Measurements from ENCODE around the gene NDNF.

Gene NDNF

GRCh38 chr4:121073672-121074381 is 1.5 kb upstream of the NDNF start:
- H3K4me3 ChIP-seq (ENCODE audit: control insufficient read depth, low read depth, low read length), result no peak overlapping the region
- TF ChIP-seq CTCF (conservative IDR thresholded peaks at IDR 0.05; ENCODE audit: control insufficient read depth, insufficient read depth, low read depth, low read length), result no peak
- DNase-seq (ENCODE audit: low read depth), result no peak

DNA sequence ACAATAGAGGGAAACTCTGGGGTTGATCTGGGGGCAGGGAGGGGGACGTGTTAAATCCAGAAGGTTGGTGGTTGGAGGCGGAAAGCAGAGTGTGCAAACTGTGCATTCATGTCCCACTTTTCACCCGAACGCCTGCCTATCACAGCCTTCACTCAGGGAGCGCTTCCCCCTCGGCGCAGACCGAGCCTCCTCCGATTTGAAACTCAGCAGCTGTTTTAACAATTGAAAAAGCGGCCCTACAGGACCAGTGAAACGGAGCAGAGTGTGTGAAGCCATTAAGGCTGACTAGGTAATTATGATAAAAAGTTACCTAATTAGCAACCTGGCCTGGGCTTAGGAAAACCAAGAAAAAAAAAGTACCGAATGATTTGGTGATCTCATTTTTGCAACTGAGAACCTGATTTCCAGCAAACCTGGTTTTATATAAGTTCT is 685 bp upstream of the NDNF start:
- TF ChIP-seq CTCF (conservative IDR thresholded peaks at IDR 0.05; ENCODE audit: control insufficient read depth, insufficient read depth, low read depth, low read length), result no peak
- DNase-seq (ENCODE audit: low read depth), result no peak
- peak overlapping the region; percentile 36 for H3K4me3 ChIP-seq (ENCODE audit: control insufficient read depth, low read depth, low read length)

DNA sequence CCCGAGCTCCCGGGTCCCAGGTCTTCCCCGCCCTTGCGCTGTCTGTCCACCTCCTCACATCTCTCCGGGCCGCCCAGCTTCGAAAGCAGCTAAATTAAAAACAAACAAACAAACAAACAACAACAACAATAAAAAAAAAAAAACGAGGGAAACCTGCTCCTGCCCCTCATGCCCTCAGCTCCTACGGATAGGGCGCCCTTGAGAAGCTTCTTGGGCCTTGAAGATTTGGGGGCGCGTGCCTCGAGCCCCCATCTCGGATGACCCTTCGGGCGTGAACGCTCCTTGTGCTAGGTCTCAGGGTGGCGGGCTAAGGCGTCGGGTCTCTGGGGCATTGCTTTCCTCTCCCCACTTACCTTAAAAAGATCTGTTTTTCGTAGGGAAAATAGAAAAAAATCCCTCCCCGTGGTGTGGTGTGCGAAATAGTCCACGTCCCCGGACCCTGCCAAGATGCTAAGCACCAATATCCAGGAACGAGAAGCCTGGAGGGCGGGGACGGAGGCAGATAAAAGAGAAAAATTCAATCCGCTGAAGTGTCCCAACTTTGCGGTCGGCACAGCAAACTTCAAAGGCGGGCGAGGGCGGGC is 603 bp downstream of the NDNF start:
- DNase-seq (ENCODE audit: low read depth), result no peak
- no peak for TF ChIP-seq CTCF (conservative IDR thresholded peaks at IDR 0.05; ENCODE audit: control insufficient read depth, insufficient read depth, low read depth, low read length)
- H3K4me3 ChIP-seq (ENCODE audit: control insufficient read depth, low read depth, low read length), result peak overlapping the region; percentile 52

DNA sequence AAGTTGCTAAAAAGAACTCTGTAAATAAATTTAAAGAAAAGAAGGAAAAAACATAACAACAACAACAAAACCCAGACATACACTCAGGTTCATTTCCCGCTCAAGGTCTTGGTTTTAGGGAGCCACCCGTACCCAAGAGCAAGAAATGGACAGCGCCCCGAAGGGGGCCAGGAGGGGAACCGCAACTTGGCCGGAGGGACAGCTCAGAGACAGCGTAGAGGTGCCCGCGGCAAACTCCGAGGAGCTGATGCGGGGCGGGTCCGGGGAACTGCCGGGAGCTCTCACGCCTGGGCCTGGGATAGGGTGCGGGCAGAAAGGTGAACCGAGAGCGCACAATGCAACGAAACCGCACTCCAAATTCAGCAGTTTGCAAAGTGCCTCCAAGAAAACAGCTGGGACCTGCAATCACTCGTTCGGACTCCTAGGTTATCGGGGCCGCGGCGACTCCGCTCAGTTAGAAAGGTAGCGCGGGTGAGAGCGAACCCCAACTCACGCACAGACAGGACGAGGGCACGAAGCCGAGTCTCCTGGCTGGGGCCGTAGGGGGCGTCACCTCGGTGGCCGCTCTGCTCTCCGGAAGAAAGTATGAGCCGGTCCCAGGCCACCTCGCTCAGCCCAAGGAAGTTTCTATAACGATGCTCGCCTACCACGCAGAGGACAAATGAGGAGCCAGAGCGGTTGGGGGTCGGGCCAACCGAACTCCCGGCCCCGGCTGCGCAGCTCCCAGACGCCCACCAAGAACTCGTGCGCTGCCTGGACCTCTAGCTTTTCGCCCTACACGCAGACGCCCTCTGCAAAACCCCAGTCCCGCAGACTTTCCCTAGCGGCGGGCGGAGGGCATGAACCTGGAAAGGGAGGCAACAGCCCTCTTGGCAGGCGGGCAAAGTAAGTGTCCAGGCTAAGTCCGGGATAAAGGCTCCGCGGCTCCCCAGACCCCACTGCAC is 1.4 kb downstream of the NDNF start:
- peak; percentile 47 for DNase-seq (ENCODE audit: low read depth)
- H3K4me3 ChIP-seq (ENCODE audit: control insufficient read depth, low read depth, low read length), result peak overlapping the region; percentile 52
- peak; percentile 40 for TF ChIP-seq CTCF (conservative IDR thresholded peaks at IDR 0.05; ENCODE audit: control insufficient read depth, insufficient read depth, low read depth, low read length)

DNA sequence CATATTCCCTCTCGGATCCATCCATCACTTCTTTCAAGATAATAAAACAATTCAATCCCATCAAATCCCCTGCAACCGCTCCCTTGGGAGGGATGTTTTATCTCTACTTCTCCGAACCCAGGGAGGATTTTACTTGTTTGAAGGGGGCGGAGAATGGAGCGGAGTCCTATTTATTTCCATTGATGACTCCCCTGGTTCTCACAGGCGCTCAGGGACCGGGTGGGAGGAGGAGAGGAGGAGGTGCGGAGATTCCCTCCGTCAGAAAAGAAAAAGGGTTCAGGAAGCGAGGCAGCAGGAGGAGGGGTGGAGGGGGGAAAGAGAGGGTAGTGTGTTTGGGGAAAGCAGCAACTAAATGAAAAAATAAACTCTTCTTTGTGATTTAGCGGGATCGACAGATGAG is 2.1 kb downstream of the NDNF start:
- TF ChIP-seq CTCF (conservative IDR thresholded peaks at IDR 0.05; ENCODE audit: control insufficient read depth, insufficient read depth, low read depth, low read length), result no peak
- DNase-seq (ENCODE audit: low read depth), result no peak
- no peak overlapping the region for H3K4me3 ChIP-seq (ENCODE audit: control insufficient read depth, low read depth, low read length)

DNA sequence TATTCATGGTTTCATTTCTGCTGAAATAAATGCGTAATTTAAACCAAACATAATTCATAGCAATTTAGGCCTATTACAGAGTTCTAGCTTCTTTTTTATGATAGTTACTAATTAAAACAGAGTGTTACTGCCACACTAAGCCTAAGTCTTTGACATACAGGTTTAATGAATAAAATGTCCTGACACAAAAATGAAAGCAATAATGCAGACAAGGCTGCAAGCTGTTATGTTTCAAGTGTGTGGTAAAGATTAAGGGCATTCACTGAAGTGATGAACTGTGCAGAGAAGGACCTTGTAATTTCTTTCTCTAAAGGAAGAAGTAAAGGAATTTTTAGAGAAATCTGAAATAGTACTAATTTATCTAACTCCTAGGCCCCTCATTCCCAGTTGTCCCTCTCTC is 2.9 kb downstream of the NDNF start:
- H3K4me3 ChIP-seq (ENCODE audit: control insufficient read depth, low read depth, low read length), result no peak overlapping the region
- no peak for TF ChIP-seq CTCF (conservative IDR thresholded peaks at IDR 0.05; ENCODE audit: control insufficient read depth, insufficient read depth, low read depth, low read length)
- DNase-seq (ENCODE audit: low read depth), result no peak

All from fibroblast of mammary gland (primary cell).